Measurements from ENCODE around the gene RGL2.

RGL2 gene

DNA sequence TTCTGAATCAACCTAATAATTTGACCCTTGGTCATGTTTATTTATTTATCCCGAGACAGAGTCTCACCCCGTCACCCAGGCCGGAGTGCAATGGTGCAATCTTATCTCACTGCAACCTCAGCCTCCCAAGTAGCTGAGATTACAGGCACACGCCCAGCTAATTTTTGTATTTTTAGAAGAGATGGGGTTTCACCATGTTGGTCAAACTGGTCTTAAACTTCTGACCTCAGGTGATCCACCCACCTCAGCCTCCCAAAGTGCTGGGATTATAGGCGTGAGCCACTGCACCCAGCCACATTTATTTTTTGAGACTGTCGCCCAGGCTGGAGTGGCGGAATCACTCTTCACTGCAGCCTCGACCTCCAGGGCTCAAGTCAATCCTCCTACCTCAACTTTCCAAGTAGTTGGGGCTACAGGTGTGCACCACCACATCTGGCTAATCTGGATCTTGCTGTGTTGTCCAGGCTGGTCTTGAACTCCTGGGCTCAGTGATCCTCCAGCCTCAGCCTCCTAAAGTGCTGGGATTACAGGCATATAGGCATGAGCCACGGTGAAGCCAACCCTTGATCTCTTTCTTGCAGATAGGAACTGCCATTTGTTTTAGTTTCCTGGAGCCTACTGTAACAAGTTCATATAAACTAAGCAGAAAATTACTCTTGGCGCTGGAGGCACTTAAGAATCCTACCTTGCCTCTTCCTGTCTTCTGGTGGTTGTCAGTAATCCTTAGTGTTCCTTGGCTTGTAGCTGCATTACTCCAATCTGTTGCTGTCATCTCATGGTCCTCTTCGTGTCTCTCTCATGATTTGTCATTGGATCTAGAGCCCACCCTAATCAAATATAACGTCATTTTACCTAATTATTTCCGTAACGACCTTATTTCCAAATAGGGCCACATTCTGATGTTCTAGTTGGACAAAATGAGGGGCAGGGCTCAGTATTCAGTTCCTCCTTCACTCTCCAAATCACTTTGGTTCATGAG lies 24.5 kb downstream of the RGL2 start:
- in situ Hi-C loops (cut with HindIII; ENCODE audit: low sequenced_read_pairs): loop anchor here (25.0 kb wide), 1 partner anchor 137 kb away; no protein-coding TSS in a partner anchor

- in situ Hi-C loops (cut with HindIII; ENCODE audit: low sequenced_read_pairs): loop anchor here (25.0 kb wide), 1 partner anchor 136 kb away; no protein-coding TSS in a partner anchor
Measured at GRCh38 chr6:33273129-33273923, 25.4 kb downstream of the RGL2 start.

- in situ Hi-C loops (cut with HindIII; ENCODE audit: low sequenced_read_pairs): loop anchor here (25.0 kb wide), 1 partner anchor 135 kb away; no protein-coding TSS in a partner anchor
Measured at GRCh38 chr6:33272275-33273128, 26.2 kb downstream of the RGL2 start.

- in situ Hi-C loops (cut with HindIII; ENCODE audit: low sequenced_read_pairs): loop anchor here (25.0 kb wide), 1 partner anchor 134 kb away; no protein-coding TSS in a partner anchor
Measured at GRCh38 chr6:33271468-33272274, 27.1 kb downstream of the RGL2 start, which contains the start of the genes RPS18 and VPS52. RPS18 (plus strand) TSS chr6:33272075; CDS start chr6:33272120, 45 bp downstream. VPS52 (minus strand) TSS chr6:33271876; CDS start chr6:33271675, 201 bp downstream.

DNA sequence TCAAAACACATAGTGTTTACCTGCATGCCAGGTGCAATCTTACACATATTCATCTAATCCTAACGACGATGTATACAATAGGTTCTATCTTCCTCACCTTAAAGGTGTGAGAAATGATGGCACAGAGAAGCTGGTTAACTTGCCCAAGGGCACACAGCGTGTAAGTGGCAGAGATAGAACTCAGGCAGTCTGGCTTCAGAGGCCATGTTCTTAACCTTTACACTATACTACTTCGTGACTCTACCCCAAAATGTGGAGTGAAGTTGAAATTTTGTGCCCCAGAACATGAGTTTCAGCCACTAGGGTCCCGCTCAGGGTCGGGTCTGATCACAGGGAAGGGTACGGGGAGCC lies 27.6 kb downstream of the RGL2 start:
- in situ Hi-C loops (cut with HindIII; ENCODE audit: low sequenced_read_pairs): loop anchor here (25.0 kb wide), 1 partner anchor 134 kb away; no protein-coding TSS in a partner anchor

- in situ Hi-C loops (cut with HindIII; ENCODE audit: low sequenced_read_pairs): loop anchor here (25.0 kb wide), 1 partner anchor 127 kb away; no protein-coding TSS in a partner anchor
Measured at GRCh38 chr6:33264015-33264414, 34.7 kb downstream of the RGL2 start.

DNA sequence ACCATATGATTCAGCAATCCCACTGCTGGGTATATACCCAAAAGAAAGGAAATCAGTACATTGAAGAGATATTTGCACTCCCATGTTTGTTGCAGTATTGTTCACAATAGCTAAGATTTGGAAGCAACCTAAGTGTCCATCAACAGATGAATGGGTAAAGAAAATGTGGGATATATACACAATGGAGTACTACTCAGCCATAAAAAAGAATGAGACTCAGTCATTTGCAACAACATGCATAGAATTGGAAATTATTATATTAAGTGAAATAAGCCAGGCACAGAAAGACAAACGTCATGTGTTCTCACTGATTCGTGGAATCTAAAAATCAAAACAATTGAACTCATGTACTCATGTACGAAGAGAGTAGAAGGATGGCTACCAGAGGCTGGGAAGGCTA lies 36.3 kb downstream of the RGL2 start:
- in situ Hi-C loops (cut with HindIII; ENCODE audit: low sequenced_read_pairs): loop anchor here (25.0 kb wide), 1 partner anchor 125 kb away; no protein-coding TSS in a partner anchor

DNA sequence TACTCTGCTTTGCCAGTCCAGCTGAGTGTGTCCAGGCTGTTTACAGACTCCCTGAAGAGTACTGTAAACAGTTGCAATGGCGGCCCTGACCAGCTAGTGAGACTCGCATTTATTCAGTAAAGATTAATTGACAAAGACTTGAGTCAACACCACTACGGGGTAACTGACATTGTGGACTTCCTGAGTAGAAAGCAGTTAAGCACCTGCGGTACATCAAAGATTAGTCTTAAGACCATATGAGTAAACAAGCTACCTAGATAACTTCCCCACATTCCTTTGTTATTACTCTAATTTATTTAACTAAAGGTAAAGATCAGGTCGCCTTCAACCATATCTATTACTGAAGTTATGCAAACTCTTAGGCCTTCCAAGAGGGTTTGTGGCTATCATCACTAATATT lies 39.7 kb downstream of the RGL2 start:
- in situ Hi-C loops (cut with HindIII; ENCODE audit: low sequenced_read_pairs): loop anchor here (25.0 kb wide), 1 partner anchor 122 kb away; no protein-coding TSS in a partner anchor

DNA sequence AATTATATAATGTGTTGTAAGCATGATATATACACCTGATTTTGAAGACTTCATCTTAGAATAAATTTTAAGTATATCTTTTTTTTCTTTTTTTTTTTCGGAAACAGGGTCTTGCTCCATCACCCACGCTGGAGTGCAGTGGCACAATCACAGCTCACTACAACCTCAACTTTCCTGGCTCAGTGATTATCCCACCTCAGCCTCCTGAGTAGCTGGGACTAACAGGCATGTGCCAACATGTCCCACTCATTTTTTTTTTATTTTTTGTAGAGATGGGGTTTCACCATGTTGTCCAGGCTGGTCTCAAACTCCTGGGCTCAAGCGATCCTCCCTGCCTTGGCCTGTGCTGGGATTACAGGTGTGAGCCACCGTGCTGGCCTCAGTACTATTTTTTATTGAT lies 44.2 kb downstream of the RGL2 start:
- in situ Hi-C loops (cut with HindIII; ENCODE audit: low sequenced_read_pairs): loop anchor here (25.0 kb wide), 1 partner anchor 117 kb away; no protein-coding TSS in a partner anchor

- in situ Hi-C loops (cut with HindIII; ENCODE audit: low sequenced_read_pairs): loop anchor here (25.0 kb wide), 1 partner anchor 115 kb away; no protein-coding TSS in a partner anchor
Measured at GRCh38 chr6:33252759-33253158, 46.0 kb downstream of the RGL2 start.

DNA sequence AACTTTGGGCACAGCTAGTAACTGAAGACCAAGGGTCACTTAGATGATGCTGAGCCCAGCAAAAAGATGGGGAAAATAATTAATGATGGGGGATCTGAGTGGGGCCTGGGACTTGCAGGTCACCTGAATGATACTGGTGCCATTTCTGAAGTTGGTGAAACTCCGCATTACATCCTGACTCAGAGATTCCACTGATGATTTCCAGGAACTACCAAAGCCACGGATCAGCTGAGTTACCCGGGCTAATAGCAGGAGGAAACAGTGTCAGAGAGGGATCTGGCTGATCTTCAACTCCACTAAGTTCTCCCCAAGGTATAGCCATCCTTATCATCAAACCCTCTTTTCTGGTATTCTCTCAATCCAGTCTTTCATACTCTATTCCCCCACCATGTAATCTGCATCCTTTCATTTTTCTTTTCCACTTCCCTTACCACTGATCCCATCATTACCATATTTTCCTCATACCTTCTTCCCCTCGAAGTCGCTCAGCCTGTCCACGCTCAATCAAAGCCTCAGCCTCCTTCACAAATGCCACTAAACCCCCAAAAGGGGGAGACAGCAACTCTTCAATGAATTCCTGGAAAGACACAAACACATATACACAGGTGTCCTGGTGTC lies 47.2 kb downstream of the RGL2 start:
- in situ Hi-C loops (cut with HindIII; ENCODE audit: low sequenced_read_pairs): loop anchor here (25.0 kb wide), 1 partner anchor 114 kb away; no protein-coding TSS in a partner anchor

- in situ Hi-C loops (cut with HindIII; ENCODE audit: low sequenced_read_pairs): loop anchor here (25.0 kb wide), 1 partner anchor 113 kb away; no protein-coding TSS in a partner anchor
Measured at GRCh38 chr6:33250731-33251130, 48.0 kb downstream of the RGL2 start.

- in situ Hi-C loops (cut with HindIII; ENCODE audit: low sequenced_read_pairs): loop anchor here (25.0 kb wide), 1 partner anchor 113 kb away; no protein-coding TSS in a partner anchor
Measured at GRCh38 chr6:33249732-33250630, 48.8 kb downstream of the RGL2 start.

DNA sequence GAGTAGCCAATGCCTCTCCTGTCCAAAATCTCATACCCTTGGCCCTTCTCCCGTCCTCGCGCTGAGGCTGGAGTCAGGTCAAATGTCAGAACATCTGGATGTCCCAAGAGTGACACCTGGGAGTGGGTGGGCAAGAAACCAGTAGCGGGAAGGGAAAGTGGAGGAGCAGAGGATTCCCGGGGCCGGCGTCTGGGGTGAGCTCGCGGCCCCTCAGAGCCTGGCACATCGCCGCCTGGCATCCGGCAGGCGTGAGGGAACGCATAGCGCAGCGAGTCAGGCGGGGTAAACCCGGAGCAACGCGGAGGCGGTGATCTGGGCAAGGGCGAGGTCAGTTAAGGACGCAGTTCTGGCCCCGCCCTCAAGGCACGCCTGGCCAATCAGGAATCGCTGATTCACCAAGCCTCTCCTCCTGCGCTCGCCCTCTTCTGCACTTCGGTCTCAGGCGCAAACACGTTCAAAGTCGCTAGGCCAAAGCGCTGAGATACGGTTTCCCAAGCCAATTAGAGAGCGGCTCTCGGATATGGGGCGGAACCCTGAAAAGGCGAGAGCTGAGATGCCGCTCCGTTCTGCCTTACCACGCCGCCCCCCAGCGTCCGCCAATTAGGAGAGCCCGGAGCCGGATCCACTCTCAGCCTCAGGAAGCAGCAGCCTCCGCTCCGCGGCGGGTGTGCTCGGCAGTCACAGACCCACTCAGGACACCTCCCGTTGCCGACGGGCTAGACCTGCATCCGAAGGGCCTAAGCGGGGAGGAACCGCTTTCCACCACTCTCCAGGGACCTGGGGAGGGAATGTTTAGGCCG lies 49.6 kb downstream of the RGL2 start:
- in situ Hi-C loops (cut with HindIII; ENCODE audit: low sequenced_read_pairs): no loop called here

DNA sequence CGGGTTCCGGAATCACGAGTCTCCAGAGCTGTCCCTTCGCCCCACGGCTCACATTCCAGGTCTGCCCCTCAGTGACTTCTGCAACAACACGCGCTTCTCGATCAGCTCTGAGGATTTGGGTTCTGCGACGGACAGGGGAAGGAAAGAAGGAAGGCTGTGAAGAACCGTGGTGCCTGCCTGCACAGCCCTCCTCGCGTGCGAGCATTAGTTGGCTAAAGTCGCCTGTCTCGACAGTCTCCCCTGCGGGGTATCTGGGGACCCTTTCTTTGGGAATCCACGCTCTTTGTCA lies 50.2 kb downstream of the RGL2 start:
- in situ Hi-C loops (cut with HindIII; ENCODE audit: low sequenced_read_pairs): no loop called here

DNA sequence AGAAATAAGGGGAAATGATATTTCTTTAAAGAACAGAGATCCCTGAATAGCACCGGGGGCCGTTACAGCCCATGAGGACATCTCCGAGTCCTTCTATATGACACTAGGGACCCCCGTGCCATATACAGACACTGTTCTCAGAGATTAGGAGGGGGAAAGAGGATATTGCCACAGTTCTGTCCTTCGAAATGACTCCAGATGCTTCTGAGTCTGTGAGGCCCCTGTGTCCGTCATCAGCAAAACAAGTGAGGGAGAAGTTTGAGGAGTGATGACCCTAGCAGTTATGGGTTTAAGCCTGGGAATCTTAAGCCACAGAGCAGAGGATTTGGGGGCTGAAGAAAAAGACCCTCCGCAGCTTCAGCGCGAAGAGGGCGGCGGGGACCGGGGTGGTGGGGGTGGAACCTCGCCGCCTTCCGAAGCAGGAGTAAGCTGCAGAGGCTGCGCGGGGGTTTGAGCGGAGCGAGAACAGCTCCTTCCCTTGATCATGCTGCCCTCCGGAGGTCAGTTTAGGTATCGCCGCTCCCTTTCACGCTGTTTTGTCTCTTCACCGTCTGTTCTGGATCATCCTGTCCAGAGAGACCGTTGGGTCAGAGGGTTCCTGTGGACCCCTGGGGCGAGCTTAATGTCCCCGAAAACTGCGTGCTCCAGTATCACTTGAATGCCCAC lies 50.6 kb downstream of the RGL2 start:
- in situ Hi-C loops (cut with HindIII; ENCODE audit: low sequenced_read_pairs): no loop called here
